ENCODE results near the gene PGBD1.
A peak's percentile ranks its signal among the peaks of the same experiment; 100 is the strongest.
"Not testable (repeated sequence)": the region's sequence is repeated elsewhere in the genome, so short reads cannot be mapped to it uniquely, and the experiment has no call there.

The PGBD1 gene

DNA sequence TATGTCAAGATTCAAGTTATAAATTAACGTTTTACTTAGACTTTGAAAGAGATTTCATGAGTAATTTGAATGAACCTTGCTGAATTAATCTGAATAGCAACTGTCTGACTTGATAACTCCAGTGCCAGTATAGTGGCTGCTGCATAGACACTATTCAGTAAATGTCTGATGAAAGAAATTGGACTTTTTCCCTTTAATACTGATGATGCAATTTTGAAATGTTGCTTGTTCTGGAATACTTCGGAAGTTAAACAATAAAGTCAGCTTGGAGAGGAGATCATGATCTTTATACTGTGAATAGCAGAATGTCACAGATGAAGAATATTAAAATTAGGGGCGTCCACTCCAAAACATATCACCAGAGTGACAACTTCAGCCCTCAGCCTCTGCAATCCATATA is 3.6 kb upstream of the PGBD1 start:
- DNase-seq, result no peak

DNA sequence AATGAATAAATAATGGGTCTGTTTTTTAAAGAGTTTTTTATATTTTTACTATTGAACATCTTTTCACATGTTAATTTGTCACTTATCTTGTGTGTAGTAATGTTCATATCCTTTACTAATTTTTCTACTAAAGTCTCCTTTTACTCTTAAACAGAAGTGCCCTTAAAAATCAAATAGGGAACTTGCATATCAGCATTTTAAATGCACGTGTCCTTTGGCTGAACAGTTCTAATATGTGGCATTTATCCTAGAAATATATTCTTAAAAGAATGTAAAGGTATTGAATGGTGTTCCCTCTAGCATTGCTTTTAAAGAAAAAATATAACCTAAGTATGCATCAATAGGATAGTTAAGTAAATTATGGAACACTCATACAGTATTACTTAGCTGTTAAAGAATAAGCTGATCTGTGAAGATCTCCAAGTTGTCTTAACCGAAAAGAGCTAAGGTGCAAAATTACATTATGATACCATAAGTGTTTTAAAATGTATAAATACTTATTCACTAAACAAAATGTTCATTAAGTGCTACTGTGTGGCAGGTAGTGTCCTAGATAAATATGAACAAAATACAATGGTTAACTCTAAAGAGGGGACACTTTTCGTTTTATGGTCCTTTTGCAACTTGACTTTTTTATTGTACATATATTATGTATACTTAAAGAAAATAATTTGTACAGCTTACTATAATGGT is 631 bp upstream of the PGBD1 start:
- DNase-seq, result no peak

DNA sequence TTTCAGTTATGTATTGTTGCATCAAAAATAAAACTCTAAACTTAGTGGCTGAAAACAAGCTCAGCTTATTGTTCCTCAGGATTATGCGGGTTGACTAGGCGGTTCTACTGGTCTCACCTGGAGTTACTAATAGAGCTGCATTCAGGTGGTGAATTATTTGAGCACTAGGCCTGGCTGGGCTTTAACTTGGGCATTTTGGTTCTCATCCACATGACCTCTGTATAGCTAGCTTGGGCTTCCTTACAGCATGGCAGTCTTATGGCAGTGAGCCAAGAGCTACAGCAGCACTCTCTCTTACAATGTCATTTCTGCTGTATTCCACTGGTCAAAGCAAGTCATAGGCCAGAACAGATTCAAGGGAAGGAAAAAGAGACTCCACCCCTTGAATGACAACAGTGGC is 1.6 kb downstream of the PGBD1 start:
- DNase-seq, result no peak

DNA sequence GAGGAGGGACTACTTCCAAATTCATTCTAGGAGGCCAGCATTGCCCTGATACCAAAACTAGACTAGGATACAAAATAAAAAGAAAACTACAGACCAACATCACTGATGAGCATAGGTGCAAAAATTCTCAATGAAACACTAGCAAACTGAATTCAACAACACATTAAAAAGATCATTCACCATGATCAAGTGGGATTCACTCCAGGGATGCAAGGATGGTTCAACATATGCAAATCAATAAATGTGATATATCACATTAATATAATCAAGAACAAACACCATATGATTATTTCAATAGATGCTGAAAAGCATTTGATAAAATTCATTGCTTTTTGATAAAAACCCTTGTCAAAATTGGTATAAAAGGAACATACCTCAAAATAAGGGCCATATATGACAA is 10.2 kb downstream of the PGBD1 start:
- DNase-seq, result no peak

DNA sequence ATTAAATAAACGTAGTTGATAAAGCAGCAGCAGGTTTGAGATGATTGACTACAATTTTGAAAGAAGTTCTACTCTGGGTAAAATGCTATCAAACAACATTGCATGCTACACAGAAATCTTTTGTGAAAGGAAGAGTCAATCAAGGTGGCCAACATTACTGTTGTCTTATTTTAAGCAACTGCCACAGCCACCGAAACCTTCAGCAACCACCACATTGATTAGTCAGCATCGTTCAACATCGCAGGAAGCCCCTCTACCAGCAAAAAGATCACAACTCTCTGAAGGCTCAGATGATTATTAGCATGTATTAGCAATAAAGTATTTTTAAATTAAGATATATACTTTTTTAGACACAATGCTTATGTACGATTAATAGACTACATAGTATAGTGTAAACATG is 14.0 kb downstream of the PGBD1 start:
- DNase-seq, result no peak

DNA sequence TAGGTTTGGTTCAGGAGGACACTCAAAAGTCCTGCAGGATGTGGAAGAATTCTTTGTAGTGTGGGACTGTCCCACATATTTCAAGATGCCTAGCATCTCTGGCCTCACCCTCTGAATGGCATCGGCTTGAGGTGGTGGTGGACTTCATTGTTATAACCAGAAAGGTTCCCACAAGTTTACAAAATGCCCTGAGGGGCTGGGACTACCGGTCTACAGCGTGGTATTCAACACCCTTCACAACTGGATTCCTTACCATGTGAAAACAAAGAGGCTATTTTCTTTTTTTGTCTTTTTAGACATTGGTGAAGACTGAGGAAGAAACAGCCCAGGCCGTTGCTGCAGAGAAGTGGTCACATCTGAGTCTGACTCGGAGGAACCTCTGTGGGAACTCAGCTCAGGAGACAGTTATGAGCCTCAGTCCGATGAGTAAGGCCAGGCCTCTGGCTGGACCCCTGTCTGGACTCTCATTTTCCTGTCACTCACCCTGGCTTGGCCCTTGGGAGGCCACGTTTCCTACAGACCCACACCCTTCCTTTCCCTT is 15.2 kb downstream of the PGBD1 start:
- no peak for DNase-seq

DNA sequence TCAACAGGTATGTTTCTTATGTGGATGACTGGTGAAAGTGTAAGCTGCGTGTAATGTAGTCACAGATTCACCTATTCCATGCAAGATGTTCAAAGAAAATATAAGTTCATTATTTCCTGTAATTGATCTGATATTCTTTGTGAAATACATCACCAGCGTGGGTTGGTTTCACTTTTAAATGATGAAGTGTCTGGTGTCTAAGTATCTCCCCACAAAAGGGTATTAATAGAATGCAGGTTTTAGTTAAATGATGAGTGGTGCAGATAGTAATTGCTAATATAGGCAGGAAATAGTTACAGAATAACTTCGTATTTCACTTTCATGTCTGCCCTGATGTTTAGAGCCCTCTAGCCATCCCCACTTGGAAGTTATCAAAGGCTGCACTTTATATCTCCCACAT is 22.2 kb downstream of the PGBD1 start:
- DNase-seq, result peak; percentile 10

DNA sequence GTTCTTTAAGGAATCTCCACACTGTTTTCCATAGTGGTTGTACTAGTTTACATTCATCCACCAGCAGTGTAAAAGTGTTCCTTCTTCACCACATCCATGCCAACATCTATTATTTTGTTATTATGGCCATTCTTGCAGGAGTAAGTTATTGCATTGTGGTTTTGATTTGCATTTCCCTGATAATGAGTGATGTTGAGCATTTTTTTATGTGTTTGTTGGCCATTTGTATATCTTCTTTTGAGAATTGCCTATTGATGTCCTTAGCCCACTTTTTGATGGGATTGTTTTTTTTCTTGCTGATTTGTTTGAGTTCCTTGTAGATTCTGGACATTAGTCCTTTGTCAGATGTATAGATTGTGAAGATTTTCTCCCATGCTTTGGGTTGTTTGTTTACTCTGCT is 25.0 kb downstream of the PGBD1 start:
- DNase-seq, result not testable (repeated sequence)

DNA sequence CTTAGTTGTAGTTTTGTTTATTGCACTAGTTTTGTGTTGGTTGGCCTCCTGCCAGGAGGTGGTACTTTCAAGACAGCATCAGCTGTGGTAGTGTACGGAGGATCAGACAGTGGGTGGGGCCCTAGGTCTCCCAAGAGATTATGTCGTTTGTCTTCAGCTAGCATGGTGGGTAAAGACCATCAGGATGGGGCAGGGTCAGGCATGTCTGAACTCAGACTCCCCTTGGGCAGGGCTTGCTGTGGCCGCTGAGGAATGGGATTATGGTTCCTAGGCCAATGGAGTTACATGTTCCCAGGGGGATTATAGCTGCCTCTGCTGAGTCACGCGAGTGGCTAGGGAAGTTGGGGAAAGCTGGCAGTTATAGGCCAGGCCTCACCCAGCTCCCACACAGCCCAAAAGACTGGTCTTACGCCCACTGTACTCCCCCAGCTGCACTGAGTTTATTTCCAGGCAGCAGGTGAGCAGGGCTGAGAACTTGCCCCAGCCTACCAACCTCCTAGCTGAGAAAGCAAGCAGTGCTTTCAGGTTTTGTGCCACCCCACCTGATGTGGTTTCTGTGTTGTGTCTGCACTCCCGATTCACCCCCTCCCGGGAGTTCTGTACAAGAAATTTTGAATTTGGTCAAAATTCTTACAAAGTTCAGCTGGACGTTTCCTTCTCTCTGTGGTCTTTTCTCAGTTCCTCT is 29.9 kb downstream of the PGBD1 start:
- no peak for DNase-seq

DNA sequence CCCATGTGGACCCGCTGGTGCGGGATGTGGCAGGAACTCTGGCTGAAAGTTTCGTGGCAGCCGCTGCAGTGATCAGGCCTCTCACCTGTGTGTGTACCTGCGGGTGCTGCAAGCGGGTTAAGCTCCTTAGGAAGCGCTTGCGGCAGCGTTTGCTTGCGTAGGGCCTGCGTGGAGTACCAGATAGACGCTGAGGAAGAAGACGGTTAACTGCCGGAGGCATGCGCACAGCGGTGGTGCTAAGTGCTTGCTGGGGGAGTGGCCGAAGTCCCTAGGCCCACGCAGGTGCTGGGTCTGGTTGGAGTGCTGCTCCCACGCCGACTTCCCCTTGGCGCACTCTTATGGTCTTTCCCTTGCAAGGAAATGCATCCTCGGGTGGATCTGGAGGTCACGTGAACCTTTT is 31.6 kb downstream of the PGBD1 start:
- no peak for DNase-seq

DNA sequence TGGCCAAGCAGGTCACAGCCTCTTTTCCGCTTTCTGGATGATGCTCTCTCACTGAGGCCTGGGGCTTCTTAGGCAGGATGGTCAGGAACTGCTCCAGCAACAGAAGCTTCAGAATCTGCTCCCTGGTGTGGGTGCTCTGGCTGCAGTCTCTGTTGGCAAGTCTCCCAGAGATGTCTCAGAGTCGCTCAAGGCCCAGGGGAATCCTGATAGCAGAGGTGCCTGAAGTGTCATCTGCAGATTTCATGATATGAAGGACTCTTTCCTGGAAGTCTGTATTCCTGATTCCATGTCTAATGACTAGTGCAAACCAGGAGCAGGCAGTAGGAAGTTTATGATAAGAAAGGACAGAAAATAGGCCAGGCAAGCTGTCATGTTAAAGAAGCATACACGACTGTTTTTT is 34.3 kb downstream of the PGBD1 start:
- DNase-seq, result no peak

DNA sequence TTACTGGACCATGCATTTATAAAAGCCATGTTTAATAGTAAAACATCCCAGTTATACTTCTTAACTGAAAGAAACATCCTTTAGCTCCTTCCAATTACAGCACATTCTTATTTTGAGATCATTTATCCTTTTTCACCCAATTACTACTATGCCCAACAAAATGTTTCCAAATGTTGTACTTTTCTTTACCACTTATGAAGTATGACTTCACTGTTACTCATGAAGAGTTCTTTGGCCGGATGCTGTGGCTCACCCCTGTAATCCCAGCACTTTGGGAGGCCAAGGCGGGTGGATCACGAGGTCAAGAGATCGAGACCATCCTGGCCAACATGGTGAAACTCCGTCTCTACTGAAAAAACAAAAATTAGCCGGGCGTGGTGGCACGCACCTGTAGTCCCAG is 36.5 kb downstream of the PGBD1 start:
- not testable (repeated sequence) for DNase-seq

DNA sequence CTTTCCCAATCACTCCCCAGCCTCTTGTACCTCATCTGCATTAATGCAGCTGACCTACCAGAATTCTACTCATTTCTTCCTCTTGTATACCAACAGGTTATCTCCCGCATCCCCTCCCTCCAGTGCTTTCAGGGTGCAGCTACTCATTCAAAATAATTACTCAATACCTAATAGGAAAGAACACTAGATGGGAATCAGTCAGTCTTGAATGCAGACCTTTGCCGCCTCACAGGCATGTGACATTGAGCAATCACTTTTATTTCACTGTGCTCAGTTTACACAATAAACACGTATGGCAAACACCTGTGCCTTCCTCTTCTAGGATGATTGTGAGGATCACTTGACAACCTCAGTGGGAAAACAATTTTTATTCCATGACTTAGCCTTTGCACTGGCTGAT is 41.3 kb downstream of the PGBD1 start:
- DNase-seq, result no peak

DNA sequence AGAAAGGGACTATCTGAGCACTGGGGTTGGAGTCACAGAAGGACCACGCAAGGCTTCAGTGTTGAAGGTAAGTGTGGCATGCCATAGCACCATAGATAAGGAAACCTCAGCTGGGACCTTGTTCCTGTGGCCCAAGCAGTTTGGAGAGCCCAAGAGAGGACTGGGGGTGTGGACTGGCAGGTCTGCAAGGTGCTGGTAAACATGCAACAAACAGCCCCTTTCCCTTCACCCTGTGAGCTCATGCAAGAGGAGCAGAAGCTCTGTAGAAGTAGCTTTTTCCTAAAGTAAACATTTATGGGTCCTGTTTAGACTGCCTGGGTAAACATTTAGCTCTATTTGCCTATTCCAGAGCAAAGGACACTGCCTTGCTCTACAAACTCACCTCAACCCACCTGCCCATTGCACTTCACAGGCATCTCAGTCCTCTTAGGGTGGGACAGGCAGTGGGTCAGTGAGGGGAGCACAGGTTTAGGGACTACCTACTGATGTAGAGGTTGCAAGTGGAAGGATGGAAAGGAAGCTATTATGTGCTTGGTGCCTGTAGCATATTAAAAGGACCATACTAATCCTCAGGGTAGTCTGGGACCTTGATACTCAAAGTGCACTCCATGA is 42.5 kb downstream of the PGBD1 start:
- DNase-seq, result no peak

DNA sequence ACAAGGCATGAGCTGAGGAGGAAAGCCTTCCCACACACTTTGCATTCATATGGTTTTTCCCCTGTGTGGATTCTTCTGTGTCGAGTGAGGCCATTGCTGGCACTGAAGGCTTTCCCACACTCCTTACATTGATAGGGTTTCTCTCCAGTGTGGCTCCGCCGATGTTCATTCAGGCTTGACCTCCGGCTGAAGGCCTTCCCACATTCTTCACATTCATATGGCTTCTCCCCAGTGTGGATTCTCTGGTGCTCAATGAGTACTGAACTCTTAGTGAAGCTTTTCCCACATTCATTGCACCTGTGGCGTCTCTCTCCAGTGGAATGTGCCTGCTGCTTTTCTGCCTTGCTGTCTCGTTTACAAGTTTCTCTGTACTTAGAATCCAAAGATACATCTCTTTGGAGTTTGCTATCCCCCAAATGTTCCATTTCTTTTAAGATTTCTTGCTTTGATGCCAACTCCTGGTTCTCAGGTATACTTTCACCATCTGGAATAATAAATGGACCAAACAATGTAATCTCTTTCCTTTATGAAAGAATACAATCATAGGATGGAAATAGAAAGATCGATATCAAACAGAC is 45.1 kb downstream of the PGBD1 start:
- DNase-seq, result no peak

DNA sequence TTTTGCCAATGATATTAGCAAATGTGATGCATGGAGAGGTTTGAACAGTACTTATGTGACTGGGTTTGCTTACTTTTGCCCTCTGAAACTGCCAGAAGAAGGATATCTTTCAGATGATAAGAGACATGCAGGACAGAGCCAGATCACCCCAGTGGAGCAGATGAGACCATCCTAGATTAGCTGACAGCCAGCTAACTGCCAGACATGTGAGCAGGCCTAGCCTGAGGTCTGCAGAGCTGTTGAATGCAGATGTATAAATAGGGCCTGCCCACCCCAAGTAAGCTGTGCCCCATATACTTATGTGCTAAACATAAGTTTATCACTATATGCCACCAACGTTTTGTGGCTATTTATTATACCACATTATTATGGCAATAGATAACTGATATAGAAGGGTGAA is 48.7 kb downstream of the PGBD1 start:
- no peak for DNase-seq

DNA sequence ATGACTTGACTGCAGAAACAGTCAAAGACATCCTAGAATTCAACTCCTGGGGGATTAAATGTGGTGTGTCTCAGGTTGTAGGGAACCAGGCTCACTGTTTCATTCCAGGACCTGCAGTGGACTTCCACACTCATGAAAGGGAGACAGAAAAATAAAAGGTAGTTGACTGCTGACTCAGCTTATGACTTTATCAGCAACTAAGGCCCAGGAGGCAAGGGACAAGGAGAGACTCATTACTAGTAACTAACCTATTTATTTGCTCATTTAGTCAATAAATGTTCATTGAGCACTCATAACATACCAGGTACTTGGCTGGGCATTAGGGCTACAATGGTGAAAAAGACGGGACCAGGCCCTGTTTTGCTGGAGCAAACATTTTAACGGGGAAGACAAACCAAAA is 51.7 kb downstream of the PGBD1 start:
- no peak for DNase-seq

DNA sequence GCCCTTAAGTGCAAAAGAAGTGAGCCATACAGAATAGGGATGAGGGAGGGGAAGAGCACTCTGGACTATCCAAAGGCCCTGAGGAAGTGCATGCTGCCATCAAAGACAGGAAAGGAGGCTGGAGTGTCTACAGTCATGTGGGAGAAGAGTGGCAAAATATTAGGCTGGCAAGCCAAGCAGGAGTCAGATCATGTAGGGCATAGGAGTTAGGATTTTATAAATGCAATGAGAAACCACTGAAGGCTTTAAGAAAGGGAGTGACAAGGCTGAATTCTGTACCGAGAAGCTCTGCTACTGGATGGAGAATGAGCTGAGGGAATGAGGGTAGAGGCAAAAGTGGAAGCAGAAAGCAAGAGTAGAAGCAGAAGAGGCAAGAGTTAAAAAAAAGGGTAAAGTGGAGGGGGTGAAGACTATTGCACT is 52.2 kb downstream of the PGBD1 start:
- no peak for DNase-seq

DNA sequence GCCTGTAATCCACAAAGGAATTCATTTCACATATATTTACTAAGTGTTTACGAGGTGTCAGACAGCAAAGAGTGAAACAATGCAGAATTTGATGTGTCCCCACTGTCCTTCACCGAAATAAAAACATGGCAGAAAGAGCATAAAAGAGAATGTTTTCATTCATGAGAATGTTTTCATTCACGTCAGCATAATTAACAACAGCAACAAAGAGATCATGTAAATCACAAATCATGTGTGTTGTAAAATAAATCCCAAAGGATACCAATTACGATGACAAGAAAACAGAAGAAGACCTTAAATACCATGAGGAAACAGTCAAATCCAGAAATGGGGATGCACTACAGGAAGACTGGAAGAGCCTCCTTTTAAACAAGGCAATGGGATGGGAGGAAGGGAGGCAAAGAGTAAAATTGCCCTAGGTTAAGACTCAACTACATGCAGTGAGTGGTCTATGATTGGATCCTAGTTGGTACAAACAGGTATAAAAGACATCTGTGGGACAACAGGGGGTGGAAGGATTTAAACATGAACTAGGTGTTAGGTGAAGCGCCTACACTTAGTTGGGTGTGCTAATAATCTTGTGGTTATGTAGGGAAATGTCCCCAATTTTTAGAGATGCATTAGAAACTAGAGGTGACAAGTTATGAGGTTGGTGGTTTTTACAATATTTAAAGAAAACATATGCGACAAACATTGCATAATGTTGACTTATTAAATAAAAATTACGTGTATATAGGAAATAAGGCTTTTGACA is 53.1 kb downstream of the PGBD1 start:
- peak; percentile 18 for DNase-seq

DNA sequence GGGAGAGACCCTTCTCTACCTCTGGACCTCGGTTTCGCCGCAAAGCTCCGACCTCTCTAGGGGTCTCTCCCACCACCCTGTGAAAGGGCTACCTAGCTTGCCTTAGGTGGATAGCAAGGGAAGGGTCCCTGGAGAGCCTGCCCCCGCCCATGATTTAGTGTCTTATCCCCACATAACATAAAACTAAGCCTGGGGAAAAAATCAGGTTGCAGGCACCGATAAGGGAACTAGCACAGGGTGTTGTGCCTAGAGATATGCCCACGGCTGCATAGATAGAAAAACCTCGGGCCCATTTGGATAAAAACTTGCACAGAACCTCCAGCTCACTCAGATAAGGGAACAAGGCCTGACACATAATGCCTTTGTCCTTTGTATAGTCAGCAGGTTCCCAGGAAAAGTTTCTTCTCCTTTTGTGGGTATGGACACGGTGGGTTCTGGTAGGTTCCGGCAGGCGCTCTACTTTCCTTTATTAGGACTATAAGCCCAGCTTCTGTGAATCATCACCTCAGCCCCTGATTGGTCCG is 53.7 kb downstream of the PGBD1 start:
- DNase-seq, result no peak

DNA sequence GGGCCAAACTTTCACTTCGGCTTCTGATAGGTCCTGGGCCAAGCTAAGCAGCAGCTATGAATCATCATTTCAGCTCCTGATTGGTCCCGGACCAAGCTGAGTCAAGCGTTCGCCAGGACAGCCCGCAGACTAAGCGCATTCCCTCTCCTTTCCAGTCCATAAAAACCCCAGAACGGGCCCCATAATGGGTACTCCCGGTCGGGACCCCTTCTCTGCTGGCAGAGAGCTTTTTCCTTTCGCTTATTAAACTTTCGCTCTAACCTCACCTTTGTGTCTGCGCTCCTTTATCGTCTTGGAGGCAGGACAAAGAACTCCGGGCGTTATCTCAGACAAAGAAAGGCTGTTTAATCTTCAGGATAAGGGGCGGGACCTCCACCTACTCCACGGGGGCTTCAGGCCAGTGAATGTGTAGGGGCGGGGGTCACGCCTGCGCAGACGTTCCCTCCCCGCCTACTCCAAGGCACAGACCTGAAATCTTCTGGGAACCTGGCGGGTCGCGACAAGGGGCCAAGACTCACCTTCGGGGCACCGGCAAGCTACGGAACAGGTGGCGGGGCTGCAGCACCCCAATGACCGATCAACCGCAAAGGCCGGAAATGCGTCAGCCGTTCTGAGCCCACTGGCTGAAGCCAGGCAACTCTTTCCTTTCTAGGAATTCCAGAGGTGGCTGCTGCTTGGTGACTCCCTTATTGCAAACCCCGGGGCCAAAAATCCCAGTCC is 54.4 kb downstream of the PGBD1 start, which contains the start of gene ZSCAN31:
Gene ZSCAN31 (minus strand): TSS at position 585 of the 720 bp plus-strand sequence. CDS start 6,465 bp downstream, outside the sequence.
- peak; percentile 92 for DNase-seq
